Spinal cord (tissue), 10 donors: Measurements from ENCODE around the gene GALK2. TPM values are rescaled to one million over a fixed set of nuclear protein-coding genes. Genes with fewer than 3 reads are reported as not detected.
"Not testable (repeated sequence)": the region's sequence is repeated elsewhere in the genome, so short reads cannot be mapped to it uniquely, and the experiment has no call there.

ENCODE experiments used
- DNase-seq, 6 donors: peaks; one replicate each; pipeline versions ENCODE4 v3.0.0 to v3.0.0-alpha.2; 2013 to 2015; ENCODE audit warnings: low spot score in 6 of 6, low read depth in 4 of 6
- H3K27ac ChIP-seq: one replicate; pipeline ENCODE4 v1.5.1; 2013; ENCODE audit warnings: low read depth, low read length, control low read depth
- H3K27me3 ChIP-seq: one replicate; pipeline ENCODE4 v1.6.1; 2013; ENCODE audit warnings: low read length; ENCODE audit not compliant: control insufficient read depth, insufficient read depth
- H3K36me3 ChIP-seq: one replicate; pipeline ENCODE4 v1.6.1; 2013; ENCODE audit warnings: low read length; ENCODE audit not compliant: control insufficient read depth, insufficient read depth
- H3K4me1 ChIP-seq: one replicate; pipeline ENCODE4 v1.6.1; 2013; ENCODE audit warnings: low read length; ENCODE audit not compliant: control insufficient read depth, insufficient read depth
- H3K4me3 ChIP-seq: one replicate; pipeline ENCODE4 v1.5.1; 2013; ENCODE audit warnings: low read depth, low read length, control low read depth
- H3K9me3 ChIP-seq: one replicate; pipeline ENCODE4 v1.6.1; 2013; ENCODE audit warnings: low read length; ENCODE audit not compliant: control insufficient read depth, insufficient read depth
- WGBS: methylation state at CpG from one replicate; pipeline ENCODE4 v1.1.5; 2013; ENCODE audit warnings: missing lambda C conversion rate; ENCODE audit not compliant: insufficient coverage; 5-methylcytosine and 5-hydroxymethylcytosine counted together
- polyA plus RNA-seq, 2 donors: library from polyadenylated mRNA; unstranded; fragments of 120-200 nt; gene quantifications; one replicate each; pipeline ENCODE4 v1.2.1, GENCODE V29; 2013; ENCODE audit not compliant: insufficient read length in 2 of 2
- total RNA-seq, 2 donors: library from RNA; depleted of rRNA in 1 of 2; stranded (reverse); fragments of 120-200 nt in 1 of 2; fragments of >200 nt in 1 of 2; gene quantifications; one replicate each; pipeline versions ENCODE4 v1.2.3 to v1.2.4, GENCODE V29; 2013 to 2014
- donor health status: healthy.

Gene GALK2
- total and polyA plus RNA-seq, 4 donors, result 19.5 to 48.4 (median 32.7) TPM

DNA sequence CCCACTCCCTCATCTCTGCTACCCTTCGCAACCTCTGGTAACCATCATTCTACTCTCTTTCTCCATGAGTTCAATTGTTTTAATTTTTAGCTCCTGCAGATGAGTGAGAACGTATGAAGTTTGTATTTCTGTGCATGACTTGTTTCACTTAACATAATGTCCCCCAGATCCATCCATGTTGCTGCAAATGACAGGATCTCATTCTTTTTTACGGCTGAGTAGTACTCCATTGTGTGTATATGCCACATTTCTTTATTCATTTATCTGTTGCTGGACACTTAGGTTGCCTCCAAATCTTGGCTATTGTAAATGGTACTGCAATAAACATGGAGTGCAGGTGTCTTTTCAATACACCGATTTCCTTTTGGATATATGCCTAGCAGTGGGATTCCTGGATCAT lies 12.1 kb downstream of the GALK2 start:
- Histone ChIP-seq H3K27ac (no peak overlapping the region), H3K4me1 (no peaks in the 10 kb centered on the region), H3K9me3 (no peaks in the 10 kb centered on the region), H3K4me3 (no peak overlapping the region), H3K36me3 (no peaks in the 10 kb centered on the region), H3K27me3 (no peaks in the 10 kb centered on the region)
- no peak for DNase-seq
- no CpG with 5 or more reads among the region's 4 CpGs for WGBS

DNA sequence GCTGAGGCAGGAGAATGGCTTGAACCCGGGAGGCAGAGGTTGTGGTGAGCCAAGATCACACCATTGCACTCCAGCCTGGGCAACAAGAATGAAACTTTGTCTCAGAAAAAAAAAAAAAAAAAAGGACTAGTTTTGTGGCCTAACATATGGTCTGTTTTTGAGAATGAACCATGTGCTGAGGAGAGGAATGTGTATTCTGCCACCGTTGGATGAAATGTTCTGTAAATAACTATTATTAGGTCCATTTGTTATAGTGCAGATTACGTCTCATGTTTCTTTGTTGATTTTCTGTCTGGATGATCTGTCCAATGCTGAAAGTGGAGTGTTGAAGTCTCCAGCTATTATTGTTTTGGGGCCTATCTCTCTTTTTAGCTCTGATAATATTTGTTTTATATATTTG lies 13.7 kb downstream of the GALK2 start:
- H3K27me3 ChIP-seq, H3K9me3 ChIP-seq, DNase-seq, H3K4me3 ChIP-seq, H3K36me3 ChIP-seq, H3K4me1 ChIP-seq, H3K27ac ChIP-seq: not testable (repeated sequence)
- WGBS, result no CpG with 5 or more reads among the region's 3 CpGs

DNA sequence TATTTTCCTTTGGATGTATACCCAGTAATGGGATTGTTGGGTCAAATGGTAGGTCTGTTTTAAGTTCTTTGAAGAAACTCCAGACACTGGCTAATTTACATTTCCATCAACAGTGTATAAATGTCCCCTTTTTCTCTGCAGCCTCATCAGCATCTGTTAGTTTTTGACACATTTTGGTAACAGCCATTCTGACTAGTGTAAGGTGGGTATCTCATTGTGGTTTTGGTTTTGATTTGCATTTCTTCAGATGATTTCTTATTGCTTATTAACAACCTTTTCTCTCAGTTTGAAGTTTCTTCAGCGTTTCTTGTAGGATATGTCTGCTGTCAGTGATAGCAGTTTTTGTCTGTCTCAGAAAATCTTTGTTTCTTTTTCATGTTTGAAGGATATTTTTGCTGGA lies 15.4 kb downstream of the GALK2 start:
- no peaks in the 10 kb centered on the region for H3K27me3 ChIP-seq
- no peaks in the 10 kb centered on the region for H3K9me3 ChIP-seq
- no peaks in the 10 kb centered on the region for H3K4me1 ChIP-seq
- H3K36me3 ChIP-seq, result no peaks in the 10 kb centered on the region
- WGBS, result no CpG with 5 or more reads among the region's 1 CpG
- no peak for DNase-seq
- no peak overlapping the region for H3K4me3 ChIP-seq
- no peak overlapping the region for H3K27ac ChIP-seq

DNA sequence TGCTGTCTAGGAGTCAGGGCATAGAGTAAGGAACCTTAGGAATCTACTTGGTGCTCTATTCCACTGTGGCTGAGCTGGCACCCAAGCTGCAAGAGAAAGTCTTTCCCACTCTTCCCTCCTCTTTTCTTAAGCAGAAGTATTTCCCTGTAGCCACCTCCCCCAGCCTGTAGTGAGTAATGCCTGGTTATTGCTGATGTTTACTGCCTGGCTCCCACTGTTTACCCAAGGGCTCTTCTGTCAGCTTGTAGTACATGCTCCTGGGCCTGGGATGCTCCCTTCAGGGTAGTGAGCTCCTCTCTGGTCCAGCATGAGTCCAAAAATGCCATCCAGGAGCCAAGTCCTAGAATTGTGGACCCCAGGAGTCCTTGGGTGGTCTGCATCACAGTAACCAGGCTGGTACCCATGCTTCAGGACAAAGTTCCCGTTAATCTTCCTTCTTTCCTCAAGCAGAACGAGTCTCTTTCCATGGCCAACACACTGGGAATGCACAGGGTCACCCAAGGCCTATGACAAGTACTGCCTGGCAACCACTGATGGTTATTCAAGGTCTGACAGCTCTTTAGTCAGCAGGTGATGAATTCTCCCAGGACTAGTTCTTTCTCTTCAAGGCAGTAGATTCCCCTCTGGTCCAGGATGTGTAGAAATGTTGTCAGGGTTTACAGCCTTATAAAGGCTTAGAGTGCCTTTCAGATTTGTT lies 17.6 kb downstream of the GALK2 start:
- no peak overlapping the region for H3K27ac ChIP-seq
- no peaks in the 10 kb centered on the region for H3K27me3 ChIP-seq
- no peaks in the 10 kb centered on the region for H3K9me3 ChIP-seq
- H3K4me1 ChIP-seq, result no peaks in the 10 kb centered on the region
- H3K36me3 ChIP-seq, result no peaks in the 10 kb centered on the region
- 52% methylated on average over 2 of the region's 2 CpGs for WGBS
- DNase-seq, result peak in 3 of 6 donors; percentile 20 to 65 (median 25)
- H3K4me3 ChIP-seq, result no peak overlapping the region

DNA sequence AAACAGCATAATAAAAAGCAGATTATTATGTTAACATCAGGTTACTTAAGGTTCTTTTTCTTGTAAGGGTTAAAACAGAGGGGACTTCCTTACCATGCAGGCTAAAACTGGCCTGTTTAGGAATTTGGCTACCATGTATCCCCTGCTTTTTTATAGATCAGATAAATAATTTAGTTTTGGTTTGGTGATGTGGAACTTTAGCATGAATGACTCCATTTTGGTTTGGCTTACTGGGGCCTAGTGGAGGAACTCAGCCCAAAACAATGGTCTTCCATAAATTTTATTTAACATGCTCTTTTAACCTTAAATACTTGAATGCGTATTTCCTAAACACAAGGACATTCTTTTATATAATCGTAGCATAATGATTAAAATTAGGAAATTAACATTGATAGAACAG lies 18.9 kb downstream of the GALK2 start:
- Histone ChIP-seq H3K4me1 (no peaks in the 10 kb centered on the region), H3K9me3 (no peaks in the 10 kb centered on the region), H3K27ac (no peak overlapping the region), H3K27me3 (no peaks in the 10 kb centered on the region), H3K36me3 (no peaks in the 10 kb centered on the region), H3K4me3 (no peak overlapping the region)
- DNase-seq, result no peak
- WGBS, result no CpG with 5 or more reads among the region's 2 CpGs

DNA sequence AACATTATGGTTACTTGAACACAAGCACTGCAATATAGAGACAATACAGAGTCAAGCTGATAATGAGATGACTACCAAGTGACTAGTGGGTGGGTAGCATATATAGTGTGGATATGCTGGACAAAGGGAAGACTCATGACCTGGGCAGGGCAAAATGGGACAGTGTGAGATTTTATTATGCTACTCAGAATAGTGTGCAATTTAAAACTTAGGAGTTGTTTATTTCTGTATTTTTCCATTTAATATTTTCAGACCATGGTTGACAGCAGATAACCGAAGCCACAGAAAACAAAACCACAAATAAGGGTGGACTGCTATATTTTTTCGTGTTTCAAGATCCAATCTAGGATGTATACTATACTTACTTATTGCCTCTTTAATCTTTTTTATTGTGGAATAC lies 19.6 kb downstream of the GALK2 start:
- Histone ChIP-seq H3K9me3 (no peaks in the 10 kb centered on the region), H3K4me3 (no peak overlapping the region), H3K4me1 (no peaks in the 10 kb centered on the region), H3K27ac (no peak overlapping the region), H3K27me3 (no peaks in the 10 kb centered on the region), H3K36me3 (no peaks in the 10 kb centered on the region)
- DNase-seq, result no peak
- no CpG with 5 or more reads among the region's 2 CpGs for WGBS

DNA sequence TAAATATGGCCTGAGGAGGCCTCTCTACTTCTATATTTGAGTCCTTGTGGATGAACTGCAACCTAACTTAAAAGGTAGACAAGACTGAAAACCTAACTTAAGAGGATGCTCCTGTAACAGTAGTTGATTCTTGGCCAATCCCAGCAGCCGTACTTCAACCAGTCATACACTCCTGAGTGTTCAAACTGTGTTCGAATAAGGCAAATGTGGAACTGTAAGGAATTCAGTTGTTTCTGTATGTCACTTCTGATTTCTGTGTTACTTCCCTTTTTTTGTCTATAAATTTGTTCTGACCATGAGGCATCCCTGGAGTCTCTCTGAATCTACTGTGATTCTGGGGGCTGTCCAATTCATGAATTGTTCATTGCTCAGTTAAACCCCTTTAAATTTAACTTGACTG lies 20.5 kb downstream of the GALK2 start:
- H3K9me3 ChIP-seq, result no peaks in the 10 kb centered on the region
- H3K4me3 ChIP-seq, result no peak overlapping the region
- no peaks in the 10 kb centered on the region for H3K36me3 ChIP-seq
- no peak overlapping the region for H3K27ac ChIP-seq
- no peak for DNase-seq
- no CpG with 5 or more reads among the region's 2 CpGs for WGBS
- H3K4me1 ChIP-seq, result no peaks in the 10 kb centered on the region
- no peaks in the 10 kb centered on the region for H3K27me3 ChIP-seq

DNA sequence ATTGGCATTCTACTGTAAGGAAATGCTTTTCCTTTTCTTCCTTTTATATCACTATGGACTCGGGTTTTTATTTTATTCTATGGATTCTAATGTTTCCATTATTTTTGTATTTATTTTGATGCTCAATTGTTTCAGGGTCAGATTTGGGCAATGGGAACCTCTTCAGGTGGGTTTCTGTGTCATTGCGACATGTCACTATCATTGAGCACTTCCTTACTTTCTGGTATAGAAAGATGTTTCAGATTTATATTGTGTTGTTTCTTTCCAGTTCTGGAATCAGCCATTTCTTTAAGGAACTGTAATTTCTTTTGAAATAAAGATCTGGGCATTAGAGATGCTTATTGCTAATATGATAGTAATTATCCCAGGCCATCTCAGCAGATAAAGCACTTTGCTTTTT lies 21.8 kb downstream of the GALK2 start:
- no peaks in the 10 kb centered on the region for H3K36me3 ChIP-seq
- H3K4me1 ChIP-seq, result no peaks in the 10 kb centered on the region
- WGBS, result no CpG with 5 or more reads among the region's 2 CpGs
- no peak overlapping the region for H3K4me3 ChIP-seq
- no peak overlapping the region for H3K27ac ChIP-seq
- no peaks in the 10 kb centered on the region for H3K27me3 ChIP-seq
- H3K9me3 ChIP-seq, result no peaks in the 10 kb centered on the region
- DNase-seq, result no peak

DNA sequence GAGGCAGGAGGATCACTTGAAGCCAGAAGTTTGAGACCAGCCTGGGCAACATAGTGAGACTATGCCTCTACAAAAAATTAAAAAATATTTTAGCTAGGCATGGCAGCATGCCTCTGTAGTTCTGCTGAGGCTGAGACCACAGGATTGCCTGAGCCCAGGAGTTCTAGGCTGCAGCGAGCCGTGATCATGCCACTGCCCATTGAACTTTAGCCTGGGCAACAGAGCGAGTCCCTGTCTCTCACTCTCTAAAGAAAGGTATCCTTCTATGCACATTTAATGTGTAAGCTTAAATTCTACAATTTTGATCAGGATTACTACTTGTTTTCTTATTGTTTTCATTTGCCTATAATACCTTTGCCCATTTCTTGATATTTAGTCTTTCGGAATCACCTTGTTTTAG lies 26.8 kb downstream of the GALK2 start:
- WGBS, result 100% methylated on average over 2 of the region's 4 CpGs
- no peak for DNase-seq
- Histone ChIP-seq H3K4me3 (no peak overlapping the region), H3K9me3 (no peaks in the 10 kb centered on the region), H3K4me1 (no peaks in the 10 kb centered on the region), H3K27me3 (no peaks in the 10 kb centered on the region), H3K36me3 (no peaks in the 10 kb centered on the region), H3K27ac (no peak overlapping the region)

DNA sequence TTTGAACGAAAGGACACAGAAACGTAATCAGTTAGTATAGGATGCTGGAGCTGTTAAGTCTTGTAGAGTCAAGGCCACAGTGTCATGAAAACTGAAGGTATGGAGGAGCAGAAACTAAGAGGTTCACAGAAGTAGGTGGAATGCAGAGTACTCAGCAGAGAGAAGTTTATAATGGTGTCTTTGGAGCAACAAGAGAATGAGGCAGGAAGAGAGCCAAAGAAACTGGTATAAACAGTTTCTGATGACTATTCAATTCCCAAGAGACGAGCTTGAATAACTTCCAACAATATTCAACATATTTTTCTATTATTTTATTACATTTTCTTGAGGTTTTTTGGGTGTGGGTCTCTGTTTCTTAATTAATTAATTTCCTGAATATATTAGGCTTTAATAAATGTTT lies 29.6 kb downstream of the GALK2 start:
- Histone ChIP-seq H3K4me3 (no peak overlapping the region), H3K9me3 (peaks cover 1% of the 10 kb centered on the region), H3K27ac (no peak overlapping the region), H3K4me1 (no peaks in the 10 kb centered on the region), H3K27me3 (no peaks in the 10 kb centered on the region), H3K36me3 (peaks cover 2% of the 10 kb centered on the region)
- DNase-seq, result no peak
- WGBS, result 89% methylated on average over 2 of the region's 3 CpGs
